Ascending aorta (tissue), 2 donors: ENCODE data around the gene ZNF280C. TPM values are rescaled to one million over a fixed set of nuclear protein-coding genes. Genes with fewer than 3 reads are reported as not detected.

Source experiments
- DNase-seq, 2 donors: peaks; one replicate each; pipeline ENCODE4 v3.0.0-alpha.2; 2019; ENCODE audit warnings: low spot score in 2 of 2
- H3K27ac ChIP-seq, 2 donors: fragments of 200-600 bp; sonication (generic); one replicate each; pipeline ENCODE4 v1.5.1; 2016 to 2017; ENCODE audit warnings: mild to moderate bottlenecking in 1 of 2
- H3K27me3 ChIP-seq: fragments of 200-600 bp; sonication (generic); one replicate; pipeline ENCODE4 v1.5.1; 2017
- H3K36me3 ChIP-seq, 2 donors: fragments of 200-600 bp; sonication (generic); one replicate each; pipeline ENCODE4 v1.5.1; 2016
- H3K4me1 ChIP-seq, 2 donors: fragments of 200-600 bp; sonication (generic); one replicate each; pipeline ENCODE4 v1.5.1; 2016 to 2017; ENCODE audit warnings: mild to moderate bottlenecking in 1 of 2
- H3K4me3 ChIP-seq, 2 donors: fragments of 200-600 bp; sonication (generic); one replicate each; pipeline ENCODE4 v1.5.1; 2016 to 2017; ENCODE audit warnings: mild to moderate bottlenecking in 1 of 2
- H3K9me3 ChIP-seq, 2 donors: fragments of 200-600 bp; sonication (generic); one replicate each; pipeline ENCODE4 v1.5.1; 2016
- intact Hi-C: fragments of 100-400 bp; cut with DNase I; formaldehyde crosslinking; loops from one replicate; pipeline ENCODE4 v1.15.1; 2023
- total RNA-seq: library from RNA; depleted of rRNA; stranded (reverse); fragments of >200 nt; gene quantifications from one replicate; pipeline ENCODE4 v1.1.0, GENCODE V29; 2016
- TF ChIP-seq, protein P1 (sequence below), 3 experiments: fragments of 200-600 bp in 2 of 3; fragments of 450-650 bp in 1 of 3; sonication (generic) in 2 of 3; IDR thresholded peaks; one replicate each; pipeline ENCODE4 v1.5.1; 2016 to 2019; ENCODE audit warnings: antibody characterized with exemption in 3 of 3, mild to moderate bottlenecking in 1 of 3, moderate library complexity in 1 of 3

The ZNF280C gene
- total RNA-seq, 1 donor from 2014 or later: 5.0 TPM

DNA sequence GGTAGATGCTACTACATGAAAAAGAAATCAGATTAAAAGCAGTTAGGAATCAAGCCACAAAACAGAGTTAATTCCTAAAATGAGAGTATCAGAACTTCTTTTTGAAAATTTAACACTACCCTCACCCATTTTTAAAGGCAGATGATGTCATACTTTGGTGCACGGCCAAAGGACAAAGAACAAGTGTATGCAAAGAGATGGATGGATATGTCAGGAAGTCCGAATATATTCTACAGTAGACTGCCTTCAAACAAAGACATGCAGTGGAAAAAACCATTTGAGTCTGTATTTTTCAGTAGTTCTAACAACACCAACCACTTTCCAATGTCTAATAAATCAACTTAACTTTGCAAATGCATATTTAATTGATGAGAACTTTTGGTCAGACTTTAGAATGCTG, 105.3 kb downstream of the ZNF280C start:
- no peak for DNase-seq
- H3K4me3 ChIP-seq: no peak overlapping the region
- no peaks in the 10 kb centered on the region for H3K9me3 ChIP-seq
- no peaks in the 10 kb centered on the region for H3K4me1 ChIP-seq
- H3K27ac ChIP-seq: no peak overlapping the region
- H3K36me3 ChIP-seq: no peaks in the 10 kb centered on the region
- intact Hi-C loops: no loop called here
- H3K27me3 ChIP-seq: no peaks in the 10 kb centered on the region
- TF ChIP-seq, protein P1, sequence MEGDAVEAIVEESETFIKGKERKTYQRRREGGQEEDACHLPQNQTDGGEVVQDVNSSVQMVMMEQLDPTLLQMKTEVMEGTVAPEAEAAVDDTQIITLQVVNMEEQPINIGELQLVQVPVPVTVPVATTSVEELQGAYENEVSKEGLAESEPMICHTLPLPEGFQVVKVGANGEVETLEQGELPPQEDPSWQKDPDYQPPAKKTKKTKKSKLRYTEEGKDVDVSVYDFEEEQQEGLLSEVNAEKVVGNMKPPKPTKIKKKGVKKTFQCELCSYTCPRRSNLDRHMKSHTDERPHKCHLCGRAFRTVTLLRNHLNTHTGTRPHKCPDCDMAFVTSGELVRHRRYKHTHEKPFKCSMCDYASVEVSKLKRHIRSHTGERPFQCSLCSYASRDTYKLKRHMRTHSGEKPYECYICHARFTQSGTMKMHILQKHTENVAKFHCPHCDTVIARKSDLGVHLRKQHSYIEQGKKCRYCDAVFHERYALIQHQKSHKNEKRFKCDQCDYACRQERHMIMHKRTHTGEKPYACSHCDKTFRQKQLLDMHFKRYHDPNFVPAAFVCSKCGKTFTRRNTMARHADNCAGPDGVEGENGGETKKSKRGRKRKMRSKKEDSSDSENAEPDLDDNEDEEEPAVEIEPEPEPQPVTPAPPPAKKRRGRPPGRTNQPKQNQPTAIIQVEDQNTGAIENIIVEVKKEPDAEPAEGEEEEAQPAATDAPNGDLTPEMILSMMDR (IDR thresholded peaks at IDR 0.05): no peak

DNA sequence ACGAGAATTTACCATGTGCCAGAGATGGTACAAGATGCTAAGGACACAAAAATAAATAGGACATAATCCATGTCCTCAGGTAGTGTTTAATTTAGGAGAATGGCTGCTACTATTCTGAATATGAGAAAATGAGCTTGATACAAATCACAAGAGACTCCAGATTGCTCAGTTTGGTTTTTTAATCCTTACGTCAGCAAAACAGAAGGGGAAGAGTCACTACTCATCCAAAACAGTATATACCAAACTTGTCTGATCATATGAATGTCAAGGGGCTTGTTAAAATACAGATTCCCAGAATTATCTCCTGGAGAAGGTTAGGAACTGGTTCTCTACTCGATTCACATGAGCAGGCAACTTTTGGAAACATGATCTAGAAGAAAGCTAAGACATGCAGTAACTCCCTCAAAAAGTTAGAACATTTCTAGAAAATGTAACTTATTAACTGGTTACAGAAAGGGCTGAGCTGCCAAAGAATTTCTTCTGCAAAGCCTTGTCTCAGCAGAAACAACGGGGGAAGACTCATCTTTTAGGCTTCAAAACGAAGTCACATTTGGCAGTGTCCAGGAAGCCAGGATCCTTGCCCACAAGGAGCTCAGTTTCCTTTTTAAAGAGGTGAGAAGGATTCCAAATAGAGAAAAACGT, 106.5 kb downstream of the ZNF280C start:
- H3K4me1 ChIP-seq: no peaks in the 10 kb centered on the region
- no peaks in the 10 kb centered on the region for H3K36me3 ChIP-seq
- no peaks in the 10 kb centered on the region for H3K27me3 ChIP-seq
- H3K4me3 ChIP-seq: no peak overlapping the region
- H3K27ac ChIP-seq: no peak overlapping the region
- DNase-seq: no peak
- intact Hi-C loops: no loop called here
- no peaks in the 10 kb centered on the region for H3K9me3 ChIP-seq
- TF ChIP-seq, protein P1 (IDR thresholded peaks at IDR 0.05): no peak

DNA sequence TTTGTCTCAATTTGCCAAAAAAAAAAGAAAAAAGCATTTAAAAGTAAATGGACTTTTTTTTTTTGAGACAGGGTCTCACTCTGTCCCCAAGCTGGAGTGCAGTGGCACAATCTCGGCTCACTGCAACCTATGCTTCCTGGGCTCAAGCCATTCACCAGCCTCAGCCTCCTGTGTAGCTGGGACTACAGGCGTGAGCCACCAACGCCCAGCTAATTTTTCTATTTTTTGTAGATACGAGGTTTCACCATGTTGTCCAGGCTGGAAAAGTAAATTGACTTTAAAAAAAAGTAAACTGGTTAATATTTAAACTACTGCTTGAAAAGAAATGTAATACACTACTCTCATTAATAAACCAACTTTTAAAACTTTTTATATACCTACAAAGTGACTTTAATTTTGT, 108.9 kb downstream of the ZNF280C start:
- H3K27ac ChIP-seq: no peak overlapping the region
- no peaks in the 10 kb centered on the region for H3K9me3 ChIP-seq
- no peaks in the 10 kb centered on the region for H3K27me3 ChIP-seq
- H3K4me1 ChIP-seq: no peaks in the 10 kb centered on the region
- no peak overlapping the region for H3K4me3 ChIP-seq
- H3K36me3 ChIP-seq: no peaks in the 10 kb centered on the region
- intact Hi-C loops: no loop called here
- no peak for DNase-seq
- TF ChIP-seq, protein P1 (IDR thresholded peaks at IDR 0.05): no peak

DNA sequence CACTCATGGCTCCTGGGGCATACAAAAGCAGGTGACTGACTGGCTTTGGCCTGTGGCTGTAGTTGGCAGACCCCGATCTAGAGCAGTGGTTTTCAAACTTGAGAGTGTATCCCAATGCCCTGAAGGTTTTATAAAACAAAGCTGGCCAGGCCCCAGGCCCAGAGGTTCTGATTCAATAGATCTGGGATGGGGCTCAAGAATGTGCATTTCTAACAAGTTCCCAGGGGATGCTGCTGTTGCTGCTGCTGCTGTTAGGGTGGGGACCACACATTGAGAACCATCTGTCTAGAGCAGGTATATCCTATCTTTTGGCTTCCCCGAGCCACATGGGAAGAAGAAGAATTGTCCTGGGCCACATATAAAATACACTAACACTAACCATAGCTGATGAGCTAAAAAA, 110.4 kb downstream of the ZNF280C start:
- intact Hi-C loops: no loop called here
- no peaks in the 10 kb centered on the region for H3K4me1 ChIP-seq
- no peak for DNase-seq
- no peaks in the 10 kb centered on the region for H3K27me3 ChIP-seq
- TF ChIP-seq, protein P1 (IDR thresholded peaks at IDR 0.05): no peak
- no peaks in the 10 kb centered on the region for H3K36me3 ChIP-seq
- H3K4me3 ChIP-seq: no peak overlapping the region
- no peak overlapping the region for H3K27ac ChIP-seq
- no peaks in the 10 kb centered on the region for H3K9me3 ChIP-seq

DNA sequence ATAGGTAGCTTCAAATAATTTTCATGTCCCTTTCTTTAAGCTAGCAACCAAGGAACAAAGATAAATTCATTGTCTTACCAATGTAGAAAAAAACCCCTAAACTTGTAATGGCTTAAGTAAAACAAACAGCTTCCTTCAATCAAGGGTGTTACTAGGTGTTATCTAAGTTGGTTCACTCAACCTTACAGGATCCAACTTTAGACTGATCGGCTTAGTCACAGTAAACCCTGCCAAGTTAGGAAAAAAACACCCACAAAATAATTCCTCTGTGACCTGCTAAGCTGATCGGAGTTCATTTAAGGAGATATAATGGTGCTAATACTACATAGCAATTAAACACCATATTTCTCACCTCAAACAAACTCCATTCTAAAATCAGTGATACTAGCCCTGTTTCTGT, 113.1 kb downstream of the ZNF280C start:
- intact Hi-C loops: no loop called here
- H3K27ac ChIP-seq: no peak overlapping the region
- no peaks in the 10 kb centered on the region for H3K9me3 ChIP-seq
- no peak overlapping the region for H3K4me3 ChIP-seq
- no peaks in the 10 kb centered on the region for H3K36me3 ChIP-seq
- no peaks in the 10 kb centered on the region for H3K27me3 ChIP-seq
- H3K4me1 ChIP-seq: no peaks in the 10 kb centered on the region
- TF ChIP-seq, protein P1 (IDR thresholded peaks at IDR 0.05): no peak
- no peak for DNase-seq

Other genes with a start within 250 kb of the ZNF280C start
- gene ELF4, start 158.4 kb downstream of the ZNF280C start, total RNA-seq: 25.7 TPM
- 0.75 TPM for gene AIFM1, start 103.1 kb downstream of the ZNF280C start, total RNA-seq
- gene RAB33A, start 96.9 kb downstream of the ZNF280C start, total RNA-seq: 0.32 TPM
- 14.9 TPM for gene SLC25A14, start 71.0 kb upstream of the ZNF280C start, total RNA-seq
- gene GPR119, start 116.8 kb upstream of the ZNF280C start, total RNA-seq: not detected
- gene RBMX2, start 133.1 kb upstream of the ZNF280C start, total RNA-seq: 0.75 TPM